ENCODE results near the gene VEGFA.

Gene VEGFA

GRCh38 chr6:43833996-43834390, 64.0 kb downstream of the VEGFA start:
- no peaks in the 10 kb centered on the region for H3K27me3 ChIP-seq (ENCODE audit: insufficient read depth, low read depth)
- TF ChIP-seq CTCF (conservative IDR thresholded peaks at IDR 0.05; ENCODE audit: low read depth, low read length) = no peak
- H3K79me2 ChIP-seq (ENCODE audit: insufficient read depth, low read depth) = no peaks in the 10 kb centered on the region
- H3K36me3 ChIP-seq (ENCODE audit: insufficient read depth) = no peaks in the 10 kb centered on the region
- H2AFZ ChIP-seq (ENCODE audit: low read depth) = no peak overlapping the region
- H3K4me2 ChIP-seq = no peak overlapping the region
- no peak overlapping the region for H3K27ac ChIP-seq
- no peak overlapping the region for H3K4me3 ChIP-seq (IDR thresholded peaks at IDR 0.05; ENCODE audit: insufficient read depth, low read depth, low read length)
- H3K4me1 ChIP-seq (ENCODE audit: low read depth, poor library complexity, severe bottlenecking) = peaks cover 13% of the 10 kb centered on the region
- no peak overlapping the region for H3K9ac ChIP-seq
- H4K20me1 ChIP-seq (ENCODE audit: insufficient read depth) = no peaks in the 10 kb centered on the region

- Histone ChIP-seq H3K4me1 (ENCODE audit: low read depth, poor library complexity, severe bottlenecking) (peaks cover 13% of the 10 kb centered on the region), H3K9ac (no peak overlapping the region), H3K4me3 (IDR thresholded peaks at IDR 0.05; ENCODE audit: insufficient read depth, low read depth, low read length) (no peak overlapping the region), H3K27me3 (ENCODE audit: insufficient read depth, low read depth) (no peaks in the 10 kb centered on the region), H2AFZ (ENCODE audit: low read depth) (no peak overlapping the region), H3K36me3 (ENCODE audit: insufficient read depth) (no peaks in the 10 kb centered on the region), H3K79me2 (ENCODE audit: insufficient read depth, low read depth) (no peaks in the 10 kb centered on the region), H4K20me1 (ENCODE audit: insufficient read depth) (no peaks in the 10 kb centered on the region), H3K4me2 (no peak overlapping the region), H3K27ac (no peak overlapping the region)
- TF ChIP-seq CTCF (conservative IDR thresholded peaks at IDR 0.05; ENCODE audit: low read depth, low read length) = no peak
Measured at GRCh38 chr6:43834528-43835155, 64.6 kb downstream of the VEGFA start.

- no peak for TF ChIP-seq CTCF (conservative IDR thresholded peaks at IDR 0.05; ENCODE audit: low read depth, low read length)
- no peaks in the 10 kb centered on the region for H3K27me3 ChIP-seq (ENCODE audit: insufficient read depth, low read depth)
- H3K36me3 ChIP-seq (ENCODE audit: insufficient read depth) = no peaks in the 10 kb centered on the region
- H3K9ac ChIP-seq = no peak overlapping the region
- H3K79me2 ChIP-seq (ENCODE audit: insufficient read depth, low read depth) = no peaks in the 10 kb centered on the region
- H4K20me1 ChIP-seq (ENCODE audit: insufficient read depth) = no peaks in the 10 kb centered on the region
- no peak overlapping the region for H3K27ac ChIP-seq
- H3K4me2 ChIP-seq = no peak overlapping the region
- no peak overlapping the region for H3K4me3 ChIP-seq (IDR thresholded peaks at IDR 0.05; ENCODE audit: insufficient read depth, low read depth, low read length)
- peaks cover 13% of the 10 kb centered on the region for H3K4me1 ChIP-seq (ENCODE audit: low read depth, poor library complexity, severe bottlenecking)
- H2AFZ ChIP-seq (ENCODE audit: low read depth) = no peak overlapping the region
Measured at GRCh38 chr6:43835872-43836419, 65.9 kb downstream of the VEGFA start.
